Adrenal gland (tissue), 12 donors: Measurements from ENCODE around the gene SLC25A34. TPM values are rescaled to one million over a fixed set of nuclear protein-coding genes. Genes with fewer than 3 reads are reported as not detected.

Experiments used
- DNase-seq, 7 donors: peaks; one replicate each; pipeline ENCODE4 v3.0.0-alpha.2; 2019 to 2020
- H3K27ac ChIP-seq, 5 donors: fragments of 200-600 bp; sonication (generic) in 4 of 5; 1 replicate in 3 of 5; 2 replicates in 2 of 5; pipeline versions ENCODE4 v1.5.1 to v1.8.0; 2016 to 2020; ENCODE audit warnings: mild to moderate bottlenecking in 1 of 5
- H3K27me3 ChIP-seq: fragments of 200-600 bp; 2 replicates; pipeline ENCODE4 v1.8.0; 2021
- H3K36me3 ChIP-seq, 2 donors: fragments of 200-600 bp; replicated peaks in 1 of 2; 1 replicate in 1 of 2; 2 replicates in 1 of 2; pipeline versions ENCODE4 v1.5.1 to v1.8.0; 2018 to 2022
- H3K4me1 ChIP-seq, 2 donors: fragments of 200-600 bp; replicated peaks in 1 of 2; 1 replicate in 1 of 2; 2 replicates in 1 of 2; pipeline versions ENCODE4 v1.5.1 to v1.8.0; 2018 to 2021
- H3K4me3 ChIP-seq, 4 donors: fragments of 200-600 bp; sonication (generic) in 3 of 4; one replicate each; pipeline ENCODE4 v1.5.1; 2016 to 2018
- H3K9me3 ChIP-seq, 3 donors: fragments of 200-600 bp; sonication (generic) in 1 of 3; replicated peaks in 1 of 3; 1 replicate in 2 of 3; 2 replicates in 1 of 3; pipeline versions ENCODE4 v1.5.1 to v1.8.0; 2016 to 2021
- CTCF ChIP-seq, 6 experiments: fragments of 450-650 bp in 4 of 6; fragments of 200-600 bp in 2 of 6; sonication (generic) in 1 of 6; IDR thresholded peaks; 1 replicate in 5 of 6; 2 replicates in 1 of 6; pipeline versions ENCODE4 v1.5.1 to v1.8.0; 2016 to 2021; ENCODE audit warnings: antibody characterized with exemption in 6 of 6, mild to moderate bottlenecking in 2 of 6, moderate library complexity in 1 of 6
- POLR2A ChIP-seq, 2 donors: fragments of 450-650 bp; IDR thresholded peaks; one replicate each; pipeline ENCODE4 v1.6.1; 2017; ENCODE audit warnings: antibody characterized with exemption in 2 of 2, mild to moderate bottlenecking in 2 of 2, moderate library complexity in 1 of 2
- WGBS, 4 donors: extraction: QIAGEN DNeasy Blood & Tissue Kit in 2 of 4; methylation state at CpG; one replicate each; pipeline versions ENCODE4 v1.1.5 to v1.1.7; 2013 to 2017; 5-methylcytosine and 5-hydroxymethylcytosine counted together
- intact Hi-C, 2 donors: fragments of 100-400 bp; cut with DNase I; formaldehyde crosslinking; loops; one replicate each; pipeline versions ENCODE4 v1.14.1 to v1.15.0; 2022 to 2023
- polyA plus RNA-seq, 3 donors: library from polyadenylated mRNA; stranded (reverse); fragments of 200-250 nt in 2 of 3; fragments of 350-450 nt in 1 of 3; fragmentation: Illumina TruSeq in 1 of 3; extraction: RNeasy Lipid Tissue Mini Kit (QIAGEN cat#74804) in 1 of 3; gene quantifications; one replicate each; pipeline ENCODE4 v1.2.3, GENCODE V29; 2013 to 2014
- total RNA-seq, 9 donors: library from RNA; depleted of rRNA in 4 of 9; stranded (reverse); fragments of >200 nt in 4 of 9; fragments of 120-200 nt in 1 of 9; fragmentation: NEBNext Ultra II Directional in 1 of 9; extraction: Animal tissue kit (Norgen Biotek cat#: 25700) in 1 of 9; gene quantifications; one replicate each; pipeline versions ENCODE4 v1.1.0 to v1.2.4, GENCODE V29; 2013 to 2023
- donor health status: healthy with polysubstance abuse.
- donor health status: Bipolar disorder and iron deficiency.
- donor health status: DM: yes; HTN: yes; CAD: no.
- donor health status: DM: no; HTN: no; CAD: no.
- donor health status: DM: no; HTN: no; CAD: no.
- donor health status: DM: yes; HTN: yes; CAD: no.

The SLC25A34 gene
- total and polyA plus RNA-seq, 12 donors: 0.44 to 12.3 (median 5.7) TPM

- no peak for TF ChIP-seq POLR2A (IDR thresholded peaks at IDR 0.05)
- TF ChIP-seq CTCF (IDR thresholded peaks at IDR 0.05): no peak
- Histone ChIP-seq H3K9me3 (no peaks in the 10 kb centered on the region), H3K4me1 (peaks cover 0 to 20% of the 10 kb centered on the region in 2 donors), H3K36me3 (peaks cover 0 to 89% of the 10 kb centered on the region in 2 donors), H3K4me3 (no peak overlapping the region), H3K27me3 (no peaks in the 10 kb centered on the region), H3K27ac (peak overlapping the region in 1 of 5 donors; percentile 40)
- no peak for DNase-seq
- 87 to 96% (median 92%) methylated on average over 14 to 20 of the region's 20 CpGs for WGBS, 4 donors
- intact Hi-C loops: no loop called here
Measured at GRCh38 chr1:15723631-15724246, 12.3 kb upstream of the SLC25A34 start.

- Histone ChIP-seq H3K36me3 (peaks cover 0 to 87% of the 10 kb centered on the region in 2 donors), H3K27ac (peak overlapping the region in 1 of 5 donors; percentile 60), H3K27me3 (no peaks in the 10 kb centered on the region), H3K9me3 (no peaks in the 10 kb centered on the region), H3K4me3 (no peak overlapping the region), H3K4me1 (peaks cover 0 to 25% of the 10 kb centered on the region in 2 donors)
- TF ChIP-seq POLR2A (IDR thresholded peaks at IDR 0.05): no peak
- TF ChIP-seq CTCF (IDR thresholded peaks at IDR 0.05): no peak
- intact Hi-C loops: no loop called here
- WGBS, 4 donors: 74 to 82% (median 79%) methylated on average over 7 to 26 of the region's 26 CpGs
- DNase-seq: no peak
Measured at GRCh38 chr1:15724949-15725880, 10.8 kb upstream of the SLC25A34 start.

- TF ChIP-seq CTCF (IDR thresholded peaks at IDR 0.05) (no peak), POLR2A (IDR thresholded peaks at IDR 0.05) (no peak)
- H3K27me3 ChIP-seq: no peaks in the 10 kb centered on the region
- peaks cover 0 to 87% of the 10 kb centered on the region in 2 donors for H3K36me3 ChIP-seq
- H3K4me1 ChIP-seq: peaks cover 0 to 25% of the 10 kb centered on the region in 2 donors
- 81 to 88% (median 87%) methylated on average over 7 to 9 of the region's 9 CpGs; no CpG with 5 or more reads in 1 of the 4 donors for WGBS, 4 donors
- no peak overlapping the region for H3K4me3 ChIP-seq
- H3K9me3 ChIP-seq: no peaks in the 10 kb centered on the region
- intact Hi-C loops: no loop called here
- DNase-seq: no peak
- H3K27ac ChIP-seq: peak overlapping the region in 1 of 5 donors; percentile 60
Measured at GRCh38 chr1:15726508-15726907, 9.6 kb upstream of the SLC25A34 start.

GRCh38 chr1:15727021-15727420, 9.0 kb upstream of the SLC25A34 start:
- peaks cover 0 to 88% of the 10 kb centered on the region in 2 donors for H3K36me3 ChIP-seq
- peaks cover 0 to 25% of the 10 kb centered on the region in 2 donors for H3K4me1 ChIP-seq
- TF ChIP-seq POLR2A (IDR thresholded peaks at IDR 0.05) (no peak), CTCF (IDR thresholded peaks at IDR 0.05) (no peak)
- H3K4me3 ChIP-seq: no peak overlapping the region
- 52 to 61% (median 55%) methylated on average over 13 to 21 of the region's 21 CpGs for WGBS, 4 donors
- intact Hi-C loops: no loop called here
- DNase-seq: peak in 6 of 7 donors; percentile 30 to 63 (median 54)
- peak overlapping the region in 1 of 5 donors; percentile 60 for H3K27ac ChIP-seq
- no peaks in the 10 kb centered on the region for H3K27me3 ChIP-seq
- H3K9me3 ChIP-seq: no peaks in the 10 kb centered on the region
